NOMO-1 treated with dmso at 0.1 percent for 144 hours (cell line): Measurements from ENCODE around the gene LENG8.
"Not testable (repeated sequence)": the region's sequence is repeated elsewhere in the genome, so short reads cannot be mapped to it uniquely, and the experiment has no call there.

Source experiments
- DNase-seq: peaks from one replicate; lab custom pipeline; 2025; ENCODE audit not compliant: unreplicated experiment; lab: John Stamatoyannopoulos, UW

The LENG8 gene

GRCh38 chr19:54509200-54509940 lies 60.4 kb downstream of the LENG8 start:
- not testable (repeated sequence) for DNase-seq
